ENCODE data around the gene RDH14.

RDH14 gene

DNA sequence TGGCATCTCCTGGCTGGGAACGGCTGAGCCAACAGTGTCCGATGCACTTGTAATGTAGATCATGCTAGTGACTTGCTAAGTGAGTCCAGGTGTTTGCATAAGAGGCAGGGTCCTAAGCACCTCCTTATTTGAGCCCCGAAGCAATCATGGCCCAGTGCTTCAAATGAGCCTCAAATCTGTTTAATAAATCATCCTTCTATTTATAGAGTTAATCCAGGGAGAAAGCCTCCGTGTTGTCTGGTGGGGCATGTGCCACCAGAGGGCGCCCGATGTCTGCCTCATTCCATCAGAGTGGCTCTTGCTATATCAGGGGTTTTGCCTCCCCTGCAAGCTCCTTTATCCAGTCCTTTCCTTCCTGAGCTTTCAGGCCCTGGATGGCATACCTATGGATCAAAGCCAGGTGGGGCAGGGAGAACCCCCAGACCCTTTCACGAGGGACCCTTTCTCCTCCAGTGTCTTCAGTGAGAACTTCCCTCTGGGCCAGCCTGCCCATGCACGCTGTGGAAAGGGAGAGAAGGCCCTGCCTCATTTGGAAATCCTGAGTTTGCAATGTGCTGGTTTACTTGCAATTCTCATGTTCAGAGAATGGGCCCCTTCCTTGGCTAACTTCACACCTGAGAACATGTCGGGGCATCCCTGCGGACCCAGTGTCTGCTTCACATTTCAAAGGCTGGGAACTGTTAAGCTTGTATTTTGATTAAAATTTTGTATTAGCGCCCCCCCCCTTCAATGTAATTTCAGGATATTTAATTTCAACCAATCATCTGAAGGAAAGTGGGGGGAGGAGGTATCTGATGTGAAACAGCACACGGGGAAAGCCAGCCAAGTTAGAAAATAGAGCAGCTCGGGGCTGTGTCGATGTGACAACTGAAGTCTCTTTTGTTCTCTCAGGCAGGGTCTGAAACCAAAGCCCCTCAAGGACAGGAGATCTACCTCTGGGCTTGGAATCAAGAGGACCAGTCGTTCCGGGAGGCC is 39.7 kb downstream of the RDH14 start:
- no peak overlapping the region for H3K27ac ChIP-seq (ENCODE audit: low read depth, low read length)
- no peak overlapping the region for H3K9ac ChIP-seq (ENCODE audit: low read depth, low read length)
- H3K4me3 ChIP-seq (ENCODE audit: low read length), result no peak overlapping the region
- peaks cover 3% of the 10 kb centered on the region; the same call in 1 of the 2 replicates for H3K4me1 ChIP-seq (ENCODE audit: insufficient read depth, low read length)
- 58% methylated on average over 15 of the region's 16 CpGs for WGBS
- no peaks in the 10 kb centered on the region for H3K9me3 ChIP-seq (ENCODE audit: insufficient read depth, low read depth, low read length)
- H3K36me3 ChIP-seq (ENCODE audit: insufficient read depth, low read length), result no peaks in the 10 kb centered on the region
- H3K27me3 ChIP-seq (ENCODE audit: insufficient read depth, low read length), result no peaks in the 10 kb centered on the region

DNA sequence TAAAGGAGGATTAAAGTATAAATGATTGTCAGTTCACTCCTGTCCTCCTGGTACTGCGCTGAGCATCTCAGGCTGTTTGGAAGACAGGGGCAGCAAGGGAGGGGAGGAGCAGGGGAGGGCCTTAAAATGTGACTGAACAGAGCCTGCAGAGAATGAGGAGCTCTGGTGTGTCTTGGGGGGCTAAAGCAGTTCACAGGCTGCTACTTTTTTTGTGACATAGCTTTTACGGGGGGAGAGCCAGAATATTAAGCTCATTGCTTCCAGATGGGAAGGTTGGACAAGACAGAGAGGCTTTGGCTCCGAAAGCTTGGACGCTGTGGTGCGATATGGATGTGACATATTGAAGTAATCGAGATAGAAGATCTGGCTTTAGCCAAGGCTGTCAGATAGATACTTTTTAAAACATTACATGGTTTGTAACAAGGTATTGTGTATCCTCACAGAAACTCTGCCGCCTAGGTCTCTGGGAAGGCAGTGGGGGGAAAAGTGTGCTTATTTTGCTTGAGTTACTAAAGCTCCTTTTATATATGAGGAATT is 40.5 kb downstream of the RDH14 start:
- no peaks in the 10 kb centered on the region for H3K27me3 ChIP-seq (ENCODE audit: insufficient read depth, low read length)
- H3K9ac ChIP-seq (ENCODE audit: low read depth, low read length), result no peak overlapping the region
- no peak overlapping the region for H3K4me3 ChIP-seq (ENCODE audit: low read length)
- WGBS, result 92% methylated on average over 7 of the region's 7 CpGs
- H3K36me3 ChIP-seq (ENCODE audit: insufficient read depth, low read length), result no peaks in the 10 kb centered on the region
- H3K9me3 ChIP-seq (ENCODE audit: insufficient read depth, low read depth, low read length), result no peaks in the 10 kb centered on the region
- H3K4me1 ChIP-seq (ENCODE audit: insufficient read depth, low read length), result peaks cover 5% of the 10 kb centered on the region; the same call in 1 of the 2 replicates
- H3K27ac ChIP-seq (ENCODE audit: low read depth, low read length), result no peak overlapping the region

DNA sequence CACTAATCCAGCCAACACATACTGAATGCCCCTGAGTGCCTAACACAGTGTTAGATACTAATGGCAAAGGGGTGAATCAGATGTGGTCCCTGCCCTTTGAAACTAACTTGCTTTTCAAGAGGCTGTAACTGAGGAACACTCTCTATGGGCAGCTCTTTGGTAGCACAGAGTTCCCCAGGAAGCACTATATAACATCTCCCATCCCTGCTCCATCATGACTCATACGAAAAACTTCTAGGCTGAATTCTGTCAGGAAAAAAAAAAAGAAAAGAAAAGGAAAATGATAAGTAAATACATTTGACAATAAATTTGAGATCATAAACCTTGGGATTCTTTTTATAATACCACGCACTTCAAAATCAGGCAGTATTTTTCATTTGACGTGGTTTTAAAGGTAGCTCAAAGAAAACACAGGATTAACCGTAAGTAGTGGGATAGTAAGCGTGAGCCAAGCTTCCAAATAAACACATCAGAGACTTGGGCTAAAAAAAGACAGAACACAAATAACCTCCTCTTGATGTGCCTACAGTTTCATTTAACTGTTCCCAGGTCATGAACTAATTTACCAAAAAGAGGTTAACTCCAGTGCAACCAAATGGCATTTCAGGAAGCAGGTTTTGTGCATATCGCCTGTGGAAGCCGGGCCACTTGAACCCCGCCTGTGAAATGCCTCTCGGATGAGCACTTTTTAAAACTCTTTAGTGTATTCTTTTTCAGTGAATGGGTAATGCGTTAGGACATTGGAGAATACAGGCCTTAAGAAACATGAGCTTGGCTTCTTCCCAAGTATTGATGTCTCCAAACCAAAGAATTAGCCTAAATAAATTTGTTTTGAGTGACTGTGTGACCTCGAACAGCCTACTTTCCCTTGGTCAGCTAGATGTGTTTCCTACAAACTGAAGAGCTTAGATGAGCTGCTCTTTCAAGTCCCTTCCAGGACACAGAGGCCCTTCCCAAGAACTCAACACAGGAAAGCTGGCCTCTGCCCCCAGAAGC is 42.0 kb downstream of the RDH14 start:
- H3K27ac ChIP-seq (ENCODE audit: low read depth, low read length), result no peak overlapping the region
- no peak overlapping the region for H3K4me3 ChIP-seq (ENCODE audit: low read length)
- no peaks in the 10 kb centered on the region for H3K9me3 ChIP-seq (ENCODE audit: insufficient read depth, low read depth, low read length)
- peaks cover 5% of the 10 kb centered on the region; the same call in 1 of the 2 replicates for H3K4me1 ChIP-seq (ENCODE audit: insufficient read depth, low read length)
- H3K36me3 ChIP-seq (ENCODE audit: insufficient read depth, low read length), result no peaks in the 10 kb centered on the region
- no peak overlapping the region for H3K9ac ChIP-seq (ENCODE audit: low read depth, low read length)
- WGBS, result 88% methylated on average over 11 of the region's 11 CpGs
- H3K27me3 ChIP-seq (ENCODE audit: insufficient read depth, low read length), result no peaks in the 10 kb centered on the region

DNA sequence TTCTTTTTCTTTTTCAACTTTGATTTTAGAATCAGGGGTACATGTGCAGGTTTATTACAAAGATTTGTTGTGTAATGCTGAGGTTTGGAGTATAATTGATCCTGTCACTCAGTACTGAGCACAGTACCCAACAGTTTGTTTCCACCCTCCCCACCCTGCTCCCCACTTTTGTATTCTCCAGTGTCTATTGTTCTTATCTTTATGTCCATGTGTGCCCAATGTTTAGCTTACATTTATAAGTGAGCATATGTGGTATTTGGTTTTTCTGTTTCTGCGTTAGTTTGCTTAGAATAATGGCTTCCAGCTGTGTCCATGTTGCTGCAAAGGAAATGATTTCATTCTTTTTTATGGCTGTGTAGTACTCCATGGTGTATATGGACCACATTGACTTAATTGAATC is 43.1 kb downstream of the RDH14 start:
- H3K27ac ChIP-seq (ENCODE audit: low read depth, low read length), result no peak overlapping the region
- no peak overlapping the region for H3K9ac ChIP-seq (ENCODE audit: low read depth, low read length)
- 93% methylated on average over 1 of the region's 1 CpG for WGBS

DNA sequence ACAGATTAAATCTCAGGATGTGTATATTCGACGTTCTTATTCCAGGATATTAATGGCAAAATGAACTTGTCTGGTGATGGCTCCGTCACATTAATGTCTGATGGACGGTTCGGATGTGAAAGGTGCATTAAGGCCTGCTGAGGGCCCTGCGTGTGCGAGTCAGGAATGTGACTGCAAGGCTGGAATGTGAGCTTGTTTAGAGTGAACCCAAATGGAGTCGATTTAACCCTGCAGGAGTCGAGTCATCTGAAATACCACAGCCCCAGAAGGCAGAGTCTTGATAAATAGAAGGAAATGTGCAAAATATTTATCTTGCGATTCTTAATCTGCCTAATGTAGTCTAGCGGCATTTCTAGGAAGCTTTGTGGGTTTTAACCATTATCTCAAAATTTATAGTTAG is 44.3 kb downstream of the RDH14 start:
- H3K27ac ChIP-seq (ENCODE audit: low read depth, low read length), result no peak overlapping the region

More for the DNA sequence above, 43.1 kb downstream of the RDH14 start:
- no peak overlapping the region for H3K4me3 ChIP-seq (ENCODE audit: low read length)
- no peaks in the 10 kb centered on the region for H3K36me3 ChIP-seq (ENCODE audit: insufficient read depth, low read length)
- H3K27me3 ChIP-seq (ENCODE audit: insufficient read depth, low read length), result no peaks in the 10 kb centered on the region
- H3K4me1 ChIP-seq (ENCODE audit: insufficient read depth, low read length), result peaks cover 5% of the 10 kb centered on the region; the same call in 1 of the 2 replicates
- H3K9me3 ChIP-seq (ENCODE audit: insufficient read depth, low read depth, low read length), result no peaks in the 10 kb centered on the region

DNA sequence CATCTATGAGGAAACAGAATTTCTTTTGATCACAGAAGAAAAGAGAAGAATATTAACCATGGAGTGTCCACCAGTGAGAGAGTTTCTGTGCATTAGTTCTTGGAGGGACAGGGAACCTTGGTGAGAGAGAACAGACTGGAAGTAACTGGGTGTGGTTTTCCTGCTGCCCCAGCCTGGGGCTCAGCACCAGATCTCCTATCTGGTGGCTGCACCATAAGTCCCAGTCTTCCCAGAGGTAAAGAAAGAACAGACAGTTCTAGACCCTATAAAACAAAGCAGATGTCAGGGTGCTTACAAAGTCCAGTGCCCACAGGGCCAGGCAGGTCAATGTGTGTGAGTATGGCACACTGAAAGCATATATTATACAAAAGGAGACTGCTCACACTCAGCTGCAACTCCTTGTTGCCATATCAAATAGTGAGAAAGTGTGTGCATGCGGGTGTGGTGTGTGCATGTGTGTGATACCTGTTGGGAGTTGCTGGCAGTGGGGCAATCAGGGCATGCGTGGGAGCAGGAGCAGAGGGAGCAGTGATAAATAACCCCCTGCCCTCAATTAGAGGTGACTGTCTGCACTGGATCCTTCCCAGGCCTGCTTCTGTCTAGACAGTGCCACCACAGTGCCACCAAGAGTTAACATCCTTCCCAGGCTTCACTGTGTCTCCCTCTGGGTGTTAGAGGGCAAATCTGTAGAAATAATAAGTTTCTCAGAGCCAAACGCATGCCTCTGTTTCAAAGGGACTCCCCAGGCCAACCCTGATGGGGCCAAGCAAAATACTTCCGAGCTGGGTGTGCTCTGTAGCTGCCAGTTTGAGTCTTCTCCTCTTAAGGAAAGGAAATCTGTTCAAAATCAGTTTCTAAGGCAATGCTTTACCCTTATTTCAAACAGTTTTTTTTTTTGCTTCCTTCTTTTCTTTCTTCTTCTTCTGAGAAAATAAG is 45.7 kb downstream of the RDH14 start:
- Histone ChIP-seq H3K36me3 (ENCODE audit: insufficient read depth, low read length) (no peaks in the 10 kb centered on the region), H3K27me3 (ENCODE audit: insufficient read depth, low read length) (no peaks in the 10 kb centered on the region), H3K27ac (ENCODE audit: low read depth, low read length) (no peak overlapping the region), H3K4me1 (ENCODE audit: insufficient read depth, low read length) (peaks cover 5% of the 10 kb centered on the region; the same call in 1 of the 2 replicates), H3K9ac (ENCODE audit: low read depth, low read length) (no peak overlapping the region), H3K4me3 (ENCODE audit: low read length) (no peak overlapping the region), H3K9me3 (ENCODE audit: insufficient read depth, low read depth, low read length) (no peaks in the 10 kb centered on the region)
- WGBS, result 97% methylated on average over 4 of the region's 4 CpGs

More for the DNA sequence above, 44.3 kb downstream of the RDH14 start:
- Histone ChIP-seq H3K4me3 (ENCODE audit: low read length) (no peak overlapping the region), H3K27me3 (ENCODE audit: insufficient read depth, low read length) (no peaks in the 10 kb centered on the region), H3K36me3 (ENCODE audit: insufficient read depth, low read length) (no peaks in the 10 kb centered on the region), H3K9ac (ENCODE audit: low read depth, low read length) (no peak overlapping the region), H3K9me3 (ENCODE audit: insufficient read depth, low read depth, low read length) (no peaks in the 10 kb centered on the region), H3K4me1 (ENCODE audit: insufficient read depth, low read length) (peaks cover 5% of the 10 kb centered on the region; the same call in 1 of the 2 replicates)
- 77% methylated on average over 11 of the region's 11 CpGs for WGBS

DNA sequence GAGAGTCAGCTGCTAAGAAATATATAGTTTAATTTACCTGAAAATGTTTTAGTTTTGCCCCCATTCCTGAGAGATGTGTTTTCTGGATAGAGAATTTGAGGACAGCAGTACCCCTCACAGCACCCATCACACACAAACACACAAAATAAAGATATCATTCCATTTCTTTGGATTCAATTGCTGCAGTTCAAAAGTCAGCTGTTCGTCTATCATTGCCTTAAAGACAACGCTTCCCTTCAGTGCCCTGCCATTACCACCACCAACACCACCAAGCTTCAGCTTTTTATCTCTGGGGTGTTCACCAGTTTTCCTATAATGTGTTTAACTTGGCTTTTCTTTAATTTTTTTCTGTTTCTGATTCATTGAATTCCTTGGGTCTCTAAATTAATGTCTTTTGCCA is 49.7 kb downstream of the RDH14 start:
- 93% methylated on average over 2 of the region's 2 CpGs for WGBS
- Histone ChIP-seq H3K9me3 (ENCODE audit: insufficient read depth, low read depth, low read length) (no peaks in the 10 kb centered on the region), H3K4me1 (ENCODE audit: insufficient read depth, low read length) (peaks cover 2% of the 10 kb centered on the region; the same call in 1 of the 2 replicates), H3K36me3 (ENCODE audit: insufficient read depth, low read length) (no peaks in the 10 kb centered on the region), H3K4me3 (ENCODE audit: low read length) (no peak overlapping the region), H3K27ac (ENCODE audit: low read depth, low read length) (no peak overlapping the region), H3K9ac (ENCODE audit: low read depth, low read length) (no peak overlapping the region), H3K27me3 (ENCODE audit: insufficient read depth, low read length) (no peaks in the 10 kb centered on the region)

DNA sequence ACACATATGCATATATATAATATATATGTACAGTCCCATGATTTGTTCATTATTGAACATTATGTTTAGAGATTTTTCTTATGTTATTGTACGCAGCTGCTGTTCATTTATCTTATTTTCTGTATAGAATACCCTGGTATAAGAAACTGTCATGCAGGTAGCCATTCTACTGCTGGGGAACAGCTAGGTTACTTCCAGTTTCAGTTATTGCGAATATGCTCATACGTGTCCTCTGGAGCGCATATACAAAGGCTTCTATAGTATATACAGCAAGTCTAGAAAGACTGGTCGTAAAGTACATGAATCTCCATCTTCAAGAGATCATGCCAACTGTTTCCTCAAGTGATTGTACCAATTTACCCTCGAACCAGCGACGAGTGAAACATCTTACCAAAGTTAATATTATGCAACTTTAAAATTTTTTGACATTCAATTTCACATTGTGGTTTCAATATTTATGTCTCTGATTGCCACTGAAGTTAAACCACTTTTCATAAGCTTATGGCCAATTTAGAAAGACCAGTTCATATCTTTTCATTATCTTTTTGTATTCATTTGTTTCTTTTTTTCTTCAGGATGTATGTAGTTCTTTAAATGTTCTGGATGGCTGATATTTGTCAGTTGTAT is 53.5 kb downstream of the RDH14 start:
- Histone ChIP-seq H3K27me3 (ENCODE audit: insufficient read depth, low read length) (no peaks in the 10 kb centered on the region), H3K4me3 (ENCODE audit: low read length) (no peak overlapping the region), H3K27ac (ENCODE audit: low read depth, low read length) (no peak overlapping the region), H3K4me1 (ENCODE audit: insufficient read depth, low read length) (no peaks in the 10 kb centered on the region), H3K9ac (ENCODE audit: low read depth, low read length) (no peak overlapping the region), H3K36me3 (ENCODE audit: insufficient read depth, low read length) (no peaks in the 10 kb centered on the region), H3K9me3 (ENCODE audit: insufficient read depth, low read depth, low read length) (no peaks in the 10 kb centered on the region)
- WGBS, result 94% methylated on average over 7 of the region's 8 CpGs

DNA sequence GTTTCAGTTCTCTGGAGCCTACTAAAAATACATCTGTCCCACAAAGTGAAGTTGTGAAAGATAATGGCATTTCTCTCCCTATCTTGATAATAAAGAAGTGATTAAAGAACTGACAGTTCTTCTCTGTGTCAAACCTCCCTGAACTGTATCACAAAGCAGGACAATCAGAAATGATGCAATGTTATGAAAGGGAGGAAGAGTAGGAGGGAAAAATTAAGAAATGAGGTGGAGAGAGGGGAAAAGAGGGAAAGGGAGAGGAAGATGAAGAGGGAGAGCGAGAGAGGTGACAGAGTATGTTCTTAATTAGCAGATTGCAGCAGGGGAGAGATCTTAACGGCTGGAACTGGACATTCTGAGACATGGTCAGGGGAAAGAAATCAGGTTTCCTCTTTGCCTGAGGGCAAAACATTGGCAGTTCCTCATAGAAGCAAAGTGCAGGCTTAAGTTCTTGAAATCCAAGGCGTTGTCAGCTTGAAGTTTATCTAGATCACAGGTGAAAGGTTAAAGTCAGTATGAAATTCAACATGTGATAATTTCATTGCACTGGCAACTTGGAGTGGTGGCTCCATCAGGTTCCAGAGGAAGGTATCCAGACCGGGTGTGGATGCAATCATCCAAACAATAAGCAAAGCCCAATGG is 54.6 kb downstream of the RDH14 start:
- 82% methylated on average over 4 of the region's 4 CpGs for WGBS
- Histone ChIP-seq H3K36me3 (ENCODE audit: insufficient read depth, low read length) (no peaks in the 10 kb centered on the region), H3K4me1 (ENCODE audit: insufficient read depth, low read length) (no peaks in the 10 kb centered on the region), H3K9ac (ENCODE audit: low read depth, low read length) (no peak overlapping the region), H3K27me3 (ENCODE audit: insufficient read depth, low read length) (no peaks in the 10 kb centered on the region), H3K4me3 (ENCODE audit: low read length) (no peak overlapping the region), H3K9me3 (ENCODE audit: insufficient read depth, low read depth, low read length) (no peaks in the 10 kb centered on the region), H3K27ac (ENCODE audit: low read depth, low read length) (no peak overlapping the region)

All from HUES64 (cell line).